Fibroblast of lung (primary cell): ENCODE measurements around the gene ZNF672. TPM values are rescaled to one million over a fixed set of nuclear protein-coding genes. Genes with fewer than 3 reads are reported as not detected.
"Not testable (repeated sequence)": the region's sequence is repeated elsewhere in the genome, so short reads cannot be mapped to it uniquely, and the experiment has no call there.

ENCODE experiments used
- DNase-seq, 2 donors: peaks; one replicate each; pipeline versions ENCODE4 v3.0.0 to v3.0.0-alpha.2; 2010; ENCODE audit warnings: low read depth in 2 of 2
- H2AFZ ChIP-seq: 2 replicates; pipeline ENCODE4 v1.5.1; 2012; ENCODE audit warnings: low read length, control low read depth, inconsistent platforms
- H3K27ac ChIP-seq: 2 replicates; pipeline ENCODE4 v1.5.1; 2011; ENCODE audit warnings: low read length, control low read depth; ENCODE audit not compliant: insufficient read depth
- H3K27me3 ChIP-seq: 2 replicates; pipeline ENCODE4 v1.5.1; 2011; ENCODE audit warnings: mild to moderate bottlenecking, low read length; ENCODE audit not compliant: control insufficient read depth, insufficient read depth
- H3K36me3 ChIP-seq: 2 replicates; pipeline ENCODE4 v1.5.1; 2011; ENCODE audit warnings: low read length; ENCODE audit not compliant: control insufficient read depth, insufficient read depth
- H3K4me1 ChIP-seq: 2 replicates; pipeline ENCODE4 v1.5.1; 2011; ENCODE audit warnings: low read length; ENCODE audit not compliant: control insufficient read depth, insufficient read depth; ENCODE audit errors: extremely low read depth
- H3K4me2 ChIP-seq: 2 replicates; pipeline ENCODE4 v1.5.1; 2011; ENCODE audit warnings: low read length, control low read depth; ENCODE audit not compliant: insufficient read depth; ENCODE audit errors: extremely low read depth
- H3K4me3 ChIP-seq, 4 experiments: fragments of 200-600 bp in 1 of 4; sonication (generic) in 1 of 4; replicated peaks in 1 of 4; 2 replicates each; pipeline ENCODE4 v1.5.1; 2011 to 2016; ENCODE audit warnings: low read length in 4 of 4, low read depth in 3 of 4, mild to moderate bottlenecking in 3 of 4, control low read depth in 2 of 4, inconsistent platforms in 1 of 4, mixed read lengths in 1 of 4; ENCODE audit not compliant: insufficient read depth in 1 of 4; ENCODE audit errors: control extremely low read depth in 1 of 4
- H3K79me2 ChIP-seq: 2 replicates; pipeline ENCODE4 v1.5.1; 2012; ENCODE audit warnings: mild to moderate bottlenecking, low read length, inconsistent platforms; ENCODE audit not compliant: control insufficient read depth, insufficient read depth
- H3K9ac ChIP-seq: 2 replicates; pipeline ENCODE4 v1.5.1; 2011; ENCODE audit warnings: mild to moderate bottlenecking, low read length, control low read depth; ENCODE audit not compliant: insufficient read depth
- H3K9me3 ChIP-seq: 2 replicates; pipeline ENCODE4 v1.5.1; 2012; ENCODE audit warnings: low read depth, low read length; ENCODE audit not compliant: control insufficient read depth, insufficient read depth
- H4K20me1 ChIP-seq: 2 replicates; pipeline ENCODE4 v1.5.1; 2011; ENCODE audit warnings: low read length; ENCODE audit not compliant: control insufficient read depth, insufficient read depth; ENCODE audit errors: extremely low read depth
- EZH2 ChIP-seq: IDR thresholded peaks from 2 replicates; pipeline ENCODE4 v1.5.1; 2012; ENCODE audit warnings: low read length, control low read depth, mild to moderate bottlenecking; ENCODE audit errors: missing control alignments
- polyA minus RNA-seq: library from RNA; depleted of rRNA, polyadenylated mRNA; stranded (reverse); fragments of >200 nt; gene quantifications from 2 replicates; pipeline ENCODE4 v1.2.3, GENCODE V29; 2011; ENCODE audit warnings: low replicate concordance
- polyA plus RNA-seq, 2 donors: library from polyadenylated mRNA; depleted of rRNA in 1 of 2; stranded (reverse) in 1 of 2; unstranded in 1 of 2; fragments of >200 nt; gene quantifications; 2 replicates each; pipeline ENCODE4 v1.2.1, GENCODE V29; 2011 to 2012; ENCODE audit warnings: missing spikeins in 1 of 2
- total RNA-seq: library from RNA; depleted of rRNA; stranded (reverse); fragments of >200 nt; gene quantifications from 2 replicates; pipeline ENCODE4 v1.2.1, GENCODE V29; 2014
- TF ChIP-seq, protein P1 (sequence below), 2 donors: IDR thresholded peaks in 1 of 2; conservative IDR thresholded peaks in 1 of 2; 1 replicate in 1 of 2; 2 replicates in 1 of 2; pipeline ENCODE4 v1.5.1; 2011 to 2012; ENCODE audit warnings: low read length in 2 of 2, control low read depth in 1 of 2, inconsistent platforms in 1 of 2, low read depth in 1 of 2, mild to moderate bottlenecking in 1 of 2

ZNF672 gene
- total RNA-seq = 11.6 and 15.5 TPM in 2 replicates
- 10.3 and 13.8 TPM in 2 replicates for polyA plus RNA-seq
- polyA plus RNA-seq (2012) = 8.4 and 11.0 TPM in 2 replicates
- polyA minus RNA-seq = 25.9 and 49.4 TPM in 2 replicates

DNA sequence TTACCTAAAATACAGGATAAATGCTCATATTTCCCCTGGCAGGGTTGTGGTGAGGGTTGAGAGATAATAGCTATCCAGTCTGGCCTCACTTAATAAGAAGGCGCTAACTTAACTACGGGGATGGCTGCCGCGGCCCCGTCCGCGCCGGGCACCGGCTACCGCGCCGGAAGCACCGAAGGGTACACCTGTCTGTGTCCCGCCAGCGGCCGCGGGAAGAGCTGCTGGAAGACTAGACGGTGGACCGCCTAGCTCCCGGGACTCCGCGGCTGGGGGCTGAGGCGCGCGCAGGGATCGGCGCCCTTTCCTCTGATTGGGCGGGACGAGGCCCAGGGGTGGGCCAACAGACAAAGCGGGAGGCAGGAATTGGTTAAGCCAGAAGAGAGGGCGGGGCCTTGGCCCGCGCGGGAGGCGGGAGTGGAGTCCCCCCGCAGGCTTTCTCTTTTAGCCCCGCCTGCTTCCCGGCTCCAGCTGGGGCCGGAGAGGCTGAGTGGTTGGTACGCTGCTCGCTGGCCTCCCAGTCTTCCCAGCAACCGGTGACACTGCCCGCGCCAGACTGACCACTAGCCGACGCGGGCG is at the start of gene ZNF672:
ZNF672 (plus strand) TSS at position 444 of the 576 bp plus-strand sequence. CDS start 9,051 bp downstream, outside the sequence.
- H3K4me1 ChIP-seq = peaks cover 11% of the 10 kb centered on the region
- peak within 1 kb of the TSS; percentile 86 for H2AFZ ChIP-seq
- peak within 1 kb of the TSS; percentile 99 for H3K27ac ChIP-seq
- no peak for TF ChIP-seq EZH2
- TF ChIP-seq, protein P1, sequence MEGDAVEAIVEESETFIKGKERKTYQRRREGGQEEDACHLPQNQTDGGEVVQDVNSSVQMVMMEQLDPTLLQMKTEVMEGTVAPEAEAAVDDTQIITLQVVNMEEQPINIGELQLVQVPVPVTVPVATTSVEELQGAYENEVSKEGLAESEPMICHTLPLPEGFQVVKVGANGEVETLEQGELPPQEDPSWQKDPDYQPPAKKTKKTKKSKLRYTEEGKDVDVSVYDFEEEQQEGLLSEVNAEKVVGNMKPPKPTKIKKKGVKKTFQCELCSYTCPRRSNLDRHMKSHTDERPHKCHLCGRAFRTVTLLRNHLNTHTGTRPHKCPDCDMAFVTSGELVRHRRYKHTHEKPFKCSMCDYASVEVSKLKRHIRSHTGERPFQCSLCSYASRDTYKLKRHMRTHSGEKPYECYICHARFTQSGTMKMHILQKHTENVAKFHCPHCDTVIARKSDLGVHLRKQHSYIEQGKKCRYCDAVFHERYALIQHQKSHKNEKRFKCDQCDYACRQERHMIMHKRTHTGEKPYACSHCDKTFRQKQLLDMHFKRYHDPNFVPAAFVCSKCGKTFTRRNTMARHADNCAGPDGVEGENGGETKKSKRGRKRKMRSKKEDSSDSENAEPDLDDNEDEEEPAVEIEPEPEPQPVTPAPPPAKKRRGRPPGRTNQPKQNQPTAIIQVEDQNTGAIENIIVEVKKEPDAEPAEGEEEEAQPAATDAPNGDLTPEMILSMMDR (conservative IDR thresholded peaks at IDR 0.05 in 1 of 2, IDR thresholded peaks at IDR 0.05 in 1 of 2; ENCODE audit: low read depth in 1 of 2, low read length in 2 of 2) = no peak
- no peaks in the 10 kb centered on the region for H3K27me3 ChIP-seq
- peak; percentile 96 to 97 for DNase-seq
- H3K9me3 ChIP-seq = no peaks in the 10 kb centered on the region
- H3K36me3 ChIP-seq = no peaks in the 10 kb centered on the region
- peak within 1 kb of the TSS; percentile 78 for H3K4me2 ChIP-seq
- H4K20me1 ChIP-seq = no peaks in the 10 kb centered on the region
- H3K9ac ChIP-seq = peak within 1 kb of the TSS; percentile 99
- peaks cover 20% of the 10 kb centered on the region for H3K79me2 ChIP-seq
- peak within 1 kb of the TSS; percentile 84 to 91 (median 86) for H3K4me3 ChIP-seq

DNA sequence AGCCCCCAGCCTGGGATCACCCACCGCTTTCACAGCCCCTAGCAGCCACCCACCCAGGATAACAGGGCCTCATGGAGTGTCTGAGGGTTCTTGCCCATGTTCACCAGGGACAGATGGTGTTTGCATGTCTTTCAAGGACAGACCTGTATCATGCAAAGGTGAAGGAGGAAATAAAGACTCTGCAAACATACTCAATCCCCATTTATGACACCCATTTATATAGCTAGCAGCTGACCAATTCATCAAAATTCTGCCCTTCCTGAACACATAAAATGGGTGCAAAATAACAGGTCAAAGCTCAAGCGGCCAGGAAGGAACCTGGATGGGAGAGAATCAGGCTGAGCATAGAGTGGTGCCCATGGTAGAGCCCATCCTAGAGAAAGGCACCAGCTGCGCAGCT is 49.7 kb upstream of the ZNF672 start:
- H3K9me3 ChIP-seq = no peaks in the 10 kb centered on the region
- no peak overlapping the region for H3K9ac ChIP-seq
- H3K4me2 ChIP-seq = no peak overlapping the region
- no peaks in the 10 kb centered on the region for H3K36me3 ChIP-seq
- H4K20me1 ChIP-seq = no peaks in the 10 kb centered on the region
- TF ChIP-seq EZH2 = no peak
- TF ChIP-seq, protein P1 (conservative IDR thresholded peaks at IDR 0.05 in 1 of 2, IDR thresholded peaks at IDR 0.05 in 1 of 2; ENCODE audit: low read depth in 1 of 2, low read length in 2 of 2) = no peak
- no peaks in the 10 kb centered on the region for H3K4me1 ChIP-seq
- no peak overlapping the region for H3K27ac ChIP-seq
- no peaks in the 10 kb centered on the region for H3K27me3 ChIP-seq
- no peak overlapping the region for H3K4me3 ChIP-seq
- no peak overlapping the region for H2AFZ ChIP-seq
- DNase-seq = no peak
- no peaks in the 10 kb centered on the region for H3K79me2 ChIP-seq

DNA sequence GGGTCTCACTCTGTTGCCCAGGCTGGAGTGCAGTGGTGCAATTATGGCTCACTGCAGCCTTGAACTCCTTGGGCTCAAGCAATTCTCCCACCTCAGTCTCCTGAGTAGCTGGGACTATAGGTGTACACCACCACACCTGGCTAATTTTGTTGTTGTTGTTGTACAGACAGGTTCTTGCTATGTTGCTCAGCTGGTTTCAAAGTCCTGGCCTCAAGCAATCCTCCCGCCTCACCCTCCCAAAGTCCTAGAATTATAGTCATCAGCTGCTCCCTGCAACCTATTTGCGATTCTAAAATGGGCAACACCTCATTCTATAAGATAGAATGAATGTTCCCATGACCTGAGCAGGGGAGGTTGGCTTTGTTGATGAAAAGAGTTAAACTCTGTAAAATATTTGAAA is 48.7 kb upstream of the ZNF672 start:
- not testable (repeated sequence) for H3K4me3 ChIP-seq, H3K27me3 ChIP-seq, H3K36me3 ChIP-seq, H4K20me1 ChIP-seq, H3K27ac ChIP-seq, H3K4me1 ChIP-seq, H3K9ac ChIP-seq, H2AFZ ChIP-seq, H3K4me2 ChIP-seq, DNase-seq, H3K79me2 ChIP-seq, H3K9me3 ChIP-seq
